GM18517 (cell line): ENCODE results near the gene SIDT2.
"Not testable (repeated sequence)": the region's sequence is repeated elsewhere in the genome, so short reads cannot be mapped to it uniquely, and the experiment has no call there.

Source experiments
- ATAC-seq: cut with Tn5 transposase; IDR thresholded peaks from one replicate; pipeline ENCODE4 v1.9.1; 2021; ENCODE audit warnings: mild to moderate bottlenecking, moderate library complexity; ENCODE audit not compliant: unreplicated experiment

Gene SIDT2

DNA sequence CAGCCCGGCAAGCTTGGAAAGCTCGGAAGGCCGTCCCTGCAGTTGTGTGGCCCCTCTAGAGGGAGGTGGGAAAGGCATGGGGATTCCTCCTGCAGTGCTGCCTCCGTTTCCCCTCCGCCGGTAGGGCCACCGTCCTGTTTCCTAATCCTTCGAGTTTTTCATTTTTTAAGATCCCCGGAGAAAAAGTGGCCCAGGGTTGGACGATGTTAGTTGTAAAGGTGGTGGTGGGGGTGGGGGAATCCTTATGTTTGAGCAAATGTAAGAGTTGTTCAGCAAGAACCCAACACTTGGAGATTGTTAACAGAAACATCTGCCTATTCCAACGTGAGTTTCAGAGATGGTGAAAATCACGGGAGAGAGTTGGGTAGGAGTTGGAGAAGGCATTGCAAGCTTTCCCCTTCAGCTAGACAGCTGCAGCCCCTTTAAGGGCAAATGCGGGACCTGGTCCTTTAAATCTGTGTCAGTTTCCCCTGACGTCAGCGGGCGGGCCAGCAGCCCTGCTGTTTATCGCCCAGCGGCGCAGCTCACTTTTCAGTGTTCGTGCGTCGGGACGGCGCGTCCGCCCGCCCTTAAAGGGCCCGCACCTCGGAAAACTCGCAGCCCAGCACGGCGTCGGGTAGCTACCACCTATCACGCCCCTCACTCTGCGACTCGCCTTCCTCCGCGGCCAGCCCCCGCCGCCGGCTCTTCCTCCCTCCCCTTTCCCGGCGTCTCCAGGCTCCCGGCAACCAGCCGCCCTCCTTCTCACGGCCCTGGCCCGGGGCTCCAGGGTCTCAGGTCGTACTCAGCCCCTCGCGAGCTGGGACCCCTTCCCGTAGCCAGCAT, at the start of gene SIDT2:
Gene SIDT2, plus strand, starts transcription at position 534 of the 825 bp plus-strand sequence. CDS start 521 bp downstream, outside the sequence.
- ATAC-seq: peak; percentile 83

DNA sequence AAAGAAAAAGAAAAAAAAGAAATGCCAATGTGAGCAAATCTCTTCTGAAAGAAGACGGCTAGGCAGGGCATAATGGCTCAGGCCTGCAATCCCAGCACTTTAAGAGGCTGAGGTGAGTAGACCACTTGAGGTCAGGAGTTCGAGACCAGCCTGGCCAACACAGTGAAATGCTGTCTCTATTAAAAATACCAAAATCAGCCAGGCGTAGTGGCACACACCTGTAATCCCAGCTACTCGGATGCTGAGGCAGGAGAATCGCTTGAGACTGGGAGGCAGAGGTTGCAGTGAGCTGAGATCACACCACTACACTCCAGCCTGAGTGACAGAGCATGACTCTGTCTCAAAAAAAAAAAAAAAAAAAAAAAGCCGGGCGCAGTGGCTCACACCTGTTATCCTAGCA, 48.1 kb upstream of the SIDT2 start:
- ATAC-seq: not testable (repeated sequence)

DNA sequence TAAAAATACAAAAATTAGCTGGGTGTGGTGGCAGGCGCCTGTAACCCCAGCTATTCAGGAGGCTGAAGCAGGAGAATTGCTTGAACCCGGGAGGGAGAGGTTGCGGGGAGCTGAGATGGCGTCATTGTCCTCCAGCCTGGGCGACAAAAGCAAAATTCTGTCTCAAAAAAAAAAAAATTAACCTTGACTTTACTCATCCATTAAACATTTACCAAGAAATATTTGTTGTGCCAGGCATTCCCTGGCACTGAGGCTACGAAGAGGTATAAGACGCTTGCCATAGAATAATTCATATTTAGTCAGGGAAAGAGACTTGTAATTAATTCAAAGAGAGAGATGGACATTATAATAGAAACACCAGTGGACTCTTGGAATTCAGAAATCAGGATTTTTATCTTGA, 47.7 kb upstream of the SIDT2 start:
- ATAC-seq: no peak

DNA sequence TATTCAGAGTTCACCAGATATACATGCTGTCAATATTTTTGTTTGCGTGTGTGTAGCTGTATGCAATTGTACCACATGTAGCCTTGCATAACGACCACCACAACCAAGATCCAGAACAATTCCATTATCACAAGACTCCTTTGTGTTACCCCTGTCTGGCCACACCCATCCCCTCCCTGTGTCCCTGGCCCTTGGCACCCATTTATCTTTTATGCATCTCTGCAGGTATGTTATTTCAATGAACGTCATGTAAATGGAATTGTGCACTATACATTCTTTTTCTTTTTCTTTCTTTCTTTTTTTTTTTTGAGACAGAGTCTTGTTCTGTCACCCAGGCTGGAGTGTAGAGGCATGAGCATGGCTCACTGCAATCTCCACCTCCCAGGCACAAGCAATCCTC, 44.1 kb upstream of the SIDT2 start:
- ATAC-seq: no peak

DNA sequence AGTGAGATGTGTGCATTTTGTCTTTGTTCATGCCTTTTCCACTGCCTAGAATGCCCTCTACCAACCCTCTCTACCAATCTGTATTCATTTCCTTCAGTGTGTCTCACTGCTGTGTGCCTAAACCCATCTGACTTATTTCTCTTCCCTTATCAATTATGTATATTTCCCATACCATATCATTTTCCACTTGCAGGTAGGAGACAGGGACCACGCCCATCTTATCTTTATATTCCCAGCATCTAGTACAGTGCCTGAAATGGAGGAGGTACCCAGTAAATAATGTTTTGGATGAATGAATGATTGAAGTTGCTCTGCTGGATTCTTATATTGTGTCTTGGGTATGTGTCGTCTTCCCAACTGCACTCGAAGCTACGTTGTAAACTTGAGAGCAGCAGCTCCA, 43.6 kb upstream of the SIDT2 start:
- not testable (repeated sequence) for ATAC-seq

DNA sequence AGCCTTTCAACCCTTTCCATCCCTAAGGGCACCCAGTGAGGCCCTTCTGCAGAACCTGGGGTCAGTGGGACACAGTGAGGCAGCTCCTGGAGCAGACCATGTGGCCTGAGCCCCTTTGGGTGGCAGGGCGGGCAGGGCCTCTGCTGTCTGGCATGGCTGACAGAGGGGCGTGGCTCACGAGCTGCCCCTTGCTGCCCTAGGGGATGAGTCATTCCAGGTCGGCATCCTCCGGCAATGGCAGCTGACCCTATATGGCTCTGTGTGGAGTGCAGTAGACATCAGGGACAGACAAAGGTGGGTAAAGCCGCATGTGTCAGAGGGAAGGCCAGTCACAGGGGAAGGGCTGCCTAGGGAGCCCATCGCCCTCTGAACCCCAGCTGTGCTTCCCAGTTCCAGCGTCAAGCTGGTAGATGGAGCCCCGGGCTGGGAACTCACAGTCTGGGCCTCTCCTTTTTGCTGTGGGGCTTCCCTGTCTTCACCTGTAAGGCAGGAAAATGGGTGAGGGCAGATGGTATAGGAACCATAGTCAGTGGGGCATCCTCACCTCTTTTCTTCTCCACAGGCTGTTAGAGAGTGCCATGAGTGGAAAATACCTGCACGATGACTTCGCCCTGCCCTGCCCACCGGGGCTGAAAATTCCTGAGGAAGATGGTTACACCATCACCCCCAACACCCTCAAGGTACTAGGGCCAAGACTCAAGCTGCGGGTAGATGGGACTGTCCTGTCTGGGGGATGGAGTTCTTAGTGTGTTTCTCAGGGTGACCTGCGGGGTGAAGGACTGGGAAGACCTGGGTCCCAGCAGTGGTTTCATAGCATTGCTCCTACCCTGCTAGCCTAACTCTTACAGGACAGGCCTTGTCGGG, 41.1 kb upstream of the SIDT2 start:
- not testable (repeated sequence) for ATAC-seq

DNA sequence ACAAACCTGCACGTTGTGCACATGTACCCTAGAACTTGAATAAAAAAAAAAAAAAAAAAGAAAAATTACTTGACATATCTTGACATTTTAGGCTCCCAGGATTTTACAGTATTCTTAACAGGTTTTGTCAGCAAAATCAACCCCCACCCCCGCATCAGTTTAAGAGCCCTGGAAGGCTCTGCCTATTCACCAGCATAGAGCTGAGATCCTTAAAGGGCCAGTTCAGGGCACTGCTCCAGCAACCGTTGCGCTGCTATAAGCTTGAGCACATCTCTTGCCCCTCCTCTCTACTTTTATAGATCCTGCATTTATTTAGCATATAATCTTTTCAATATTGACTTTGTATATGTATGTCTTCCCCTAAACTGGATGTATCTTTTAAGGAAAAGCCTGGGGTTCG, 35.2 kb upstream of the SIDT2 start:
- peak; percentile 6 for ATAC-seq

DNA sequence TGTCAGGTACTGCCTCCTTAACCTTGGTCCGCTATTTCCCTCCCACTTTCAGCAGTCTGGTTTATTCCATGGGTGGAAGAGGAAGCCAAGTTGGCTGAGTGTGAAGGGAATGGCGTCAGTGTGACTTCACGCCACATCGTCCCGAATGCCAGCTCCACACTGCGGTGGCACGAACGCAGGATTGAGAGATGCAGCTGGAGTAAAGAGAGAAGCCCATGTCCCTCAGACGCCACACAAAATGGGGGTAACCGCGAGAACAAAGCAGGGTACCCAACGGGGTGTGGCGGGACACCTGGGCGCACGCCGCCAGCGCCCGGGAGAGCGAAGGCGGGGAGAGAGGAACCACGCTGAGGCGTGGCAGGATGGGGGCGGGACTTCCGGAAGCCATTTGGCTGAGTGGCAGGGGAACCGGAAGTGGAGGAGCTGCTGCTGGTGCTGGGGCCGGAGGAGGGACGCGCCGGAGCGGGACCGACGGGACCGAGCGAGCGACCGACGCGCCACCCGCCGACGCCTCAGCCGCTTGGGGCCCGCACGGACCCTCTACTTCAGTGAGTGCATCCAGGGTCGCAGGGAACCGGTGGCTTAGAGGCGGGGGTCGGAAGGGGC, 34.6 kb upstream of the SIDT2 start, which contains the start of gene PAFAH1B2:
Gene PAFAH1B2, plus strand, starts transcription at position 417 of the 606 bp plus-strand sequence. CDS start 8,161 bp downstream, outside the sequence.
- peak; percentile 94 for ATAC-seq

DNA sequence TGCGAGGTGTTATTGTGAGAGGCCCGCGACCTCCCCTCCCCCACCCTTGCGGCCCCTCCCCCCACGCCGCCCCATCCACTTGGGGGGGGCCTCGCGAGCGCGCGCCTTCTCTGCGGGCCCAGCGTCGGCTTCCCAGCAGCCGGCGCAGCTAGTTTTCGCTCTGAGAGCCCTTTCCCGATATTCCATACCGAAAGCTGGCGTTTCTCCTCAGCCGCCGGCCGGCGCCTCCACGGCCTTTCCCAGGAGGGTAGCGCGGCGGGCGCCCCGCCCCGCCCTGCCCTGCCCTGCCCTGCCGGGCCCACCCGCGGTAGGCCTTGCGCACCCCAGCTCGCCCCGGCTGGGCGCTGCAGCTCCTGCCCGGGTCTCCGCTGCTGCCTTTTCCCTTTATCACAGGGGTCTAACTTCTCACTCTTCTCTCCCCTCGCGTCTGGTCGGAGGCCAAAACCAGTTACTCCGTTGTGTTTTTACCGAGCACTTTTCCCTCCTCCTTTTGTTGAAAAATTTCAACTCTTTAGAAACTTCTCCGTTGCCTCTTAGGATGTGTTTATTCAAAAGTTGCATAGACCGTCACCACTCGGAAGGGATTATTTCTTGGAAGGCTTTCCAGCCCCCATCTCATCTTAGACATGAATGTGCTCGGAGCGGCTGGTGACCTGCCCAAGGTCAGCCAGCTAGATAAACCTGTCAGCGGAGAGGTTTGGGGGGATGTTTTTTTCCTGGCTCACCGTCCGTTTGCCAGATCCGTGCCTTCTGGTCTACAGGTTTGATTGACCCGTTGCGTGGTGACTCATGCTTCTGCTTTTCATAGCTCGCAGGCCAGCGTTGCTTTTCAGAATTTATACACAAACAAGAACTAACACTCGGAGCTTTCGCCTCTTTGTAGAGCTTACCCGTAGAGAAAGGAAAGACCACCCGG, 33.8 kb upstream of the SIDT2 start:
- ATAC-seq: peak; percentile 51

DNA sequence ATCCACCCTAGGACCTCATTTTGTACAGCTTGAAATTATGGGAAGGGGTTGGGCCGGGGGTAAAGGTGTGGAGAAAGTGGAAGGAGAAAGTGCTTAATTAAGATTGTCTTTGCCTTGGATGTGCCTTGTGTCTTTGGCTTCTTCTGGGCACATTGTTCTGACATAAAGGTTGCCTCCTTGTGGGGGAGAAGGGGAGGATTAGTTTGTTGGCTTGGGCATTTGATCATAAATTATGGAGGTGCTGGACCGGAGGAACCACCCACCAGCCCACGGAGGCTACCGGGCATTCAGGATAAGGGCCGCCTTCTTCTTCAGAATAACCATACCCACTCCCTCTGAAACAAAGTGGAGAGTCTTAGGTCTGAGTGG, 33.2 kb upstream of the SIDT2 start:
- ATAC-seq: no peak

DNA sequence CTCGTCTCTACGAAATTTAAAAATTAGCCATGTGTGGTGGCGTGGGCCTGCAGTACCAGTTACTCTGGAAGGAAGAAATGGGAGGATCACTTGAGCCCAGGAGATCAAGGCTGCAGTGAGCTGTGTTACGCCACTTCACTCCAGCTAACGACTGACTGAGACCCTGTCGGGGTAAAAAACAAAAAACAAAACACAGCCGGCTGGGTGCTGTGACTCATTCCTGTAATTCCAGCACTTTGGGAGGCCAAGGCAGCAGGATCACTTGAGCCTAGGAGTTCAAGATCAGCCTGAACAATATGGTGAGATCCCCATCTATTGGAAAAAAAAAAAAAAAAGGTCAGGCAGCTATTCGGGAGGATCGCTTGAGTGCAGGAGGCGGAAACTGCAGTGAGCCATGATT, 32.0 kb upstream of the SIDT2 start:
- no peak for ATAC-seq

DNA sequence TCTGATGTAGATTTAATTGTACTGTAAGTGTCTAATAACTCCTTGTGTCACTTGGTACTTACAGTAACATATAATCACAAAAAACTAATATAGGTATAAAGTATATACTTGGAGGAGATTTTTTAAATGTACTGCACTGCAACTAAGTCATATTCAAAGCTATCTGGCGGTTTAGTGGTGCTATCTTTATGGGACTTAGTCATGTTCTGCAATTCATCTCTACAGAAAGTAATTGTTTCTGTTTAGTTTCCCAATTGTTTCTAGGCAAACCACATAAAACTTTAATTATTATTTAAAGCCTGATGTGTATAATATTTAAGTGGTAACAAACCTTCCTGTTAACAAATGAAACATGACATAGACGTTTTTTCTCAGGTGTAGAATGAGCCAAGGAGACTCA, 26.5 kb upstream of the SIDT2 start:
- ATAC-seq: no peak

DNA sequence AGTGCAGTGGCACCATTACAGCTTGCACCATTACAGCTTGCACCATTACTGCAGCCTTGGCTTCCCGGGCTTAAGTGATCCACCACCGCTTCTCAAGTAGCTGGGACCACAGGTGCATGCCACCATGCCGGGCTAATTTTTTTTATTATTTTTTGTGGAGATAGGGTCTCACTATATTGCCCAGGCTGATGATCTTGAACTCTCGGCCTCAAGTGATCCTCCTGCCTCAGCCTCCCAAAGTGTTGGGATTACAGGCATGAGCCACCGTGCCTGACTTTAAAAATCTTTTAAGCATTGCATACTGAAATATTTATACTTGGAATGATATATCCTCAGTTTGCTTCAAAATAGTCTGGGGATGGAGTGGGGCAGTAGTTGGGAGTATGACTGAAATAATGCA, 24.1 kb upstream of the SIDT2 start:
- no peak for ATAC-seq

DNA sequence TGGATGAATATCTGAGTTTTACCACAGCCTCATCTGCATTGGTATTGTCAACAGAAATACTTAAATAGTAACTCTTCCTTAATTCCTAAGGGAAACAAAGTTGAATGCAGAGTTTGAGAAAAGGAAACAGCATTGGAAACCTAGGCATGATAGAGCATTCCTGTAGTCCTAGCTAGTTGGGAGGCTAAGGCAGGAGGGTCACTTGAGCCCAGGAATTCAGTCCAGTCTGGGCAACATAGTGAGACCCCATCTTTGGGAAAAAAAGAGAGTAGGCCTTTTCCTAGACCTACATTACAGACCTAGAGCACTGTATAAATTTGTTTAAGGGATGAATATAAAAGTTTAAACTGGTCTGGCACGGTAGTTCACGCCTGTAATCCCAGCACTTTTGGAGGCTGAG, 21.0 kb upstream of the SIDT2 start:
- ATAC-seq: no peak

DNA sequence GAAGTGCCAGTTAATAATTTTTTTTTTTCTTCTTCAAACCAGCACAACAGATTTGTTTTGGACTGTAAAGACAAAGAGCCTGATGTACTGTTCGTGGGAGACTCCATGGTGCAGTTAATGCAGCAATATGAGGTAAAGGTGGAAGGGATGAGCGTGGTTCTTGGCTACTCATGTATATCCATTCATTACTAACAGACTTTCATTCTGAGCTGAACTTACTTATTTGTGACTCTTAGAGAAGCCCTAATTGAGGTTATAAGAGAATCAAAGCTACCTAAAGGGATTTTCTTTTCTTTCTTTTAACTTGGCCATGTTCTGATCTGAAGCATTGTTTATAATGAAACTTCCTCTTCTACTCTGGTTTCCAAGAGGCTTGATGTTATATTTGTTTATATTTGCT, 18.7 kb upstream of the SIDT2 start:
- no peak for ATAC-seq

DNA sequence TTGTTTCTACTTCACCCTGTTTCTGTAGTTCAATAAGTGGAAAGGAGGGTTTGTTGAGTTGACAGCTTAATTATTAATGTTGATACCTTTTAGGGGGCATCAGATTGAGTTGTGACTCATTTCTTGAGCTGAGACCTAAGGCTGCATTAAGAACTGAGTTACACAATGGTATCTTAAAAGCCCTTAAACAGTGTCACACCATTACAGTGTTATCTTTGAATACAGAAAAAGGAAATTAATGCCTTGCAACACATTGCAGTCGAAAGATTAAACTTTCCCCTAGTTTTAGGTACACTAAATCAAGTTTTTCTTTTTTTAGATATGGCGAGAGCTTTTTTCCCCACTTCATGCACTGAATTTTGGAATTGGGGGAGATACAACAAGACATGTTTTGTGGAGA, 17.7 kb upstream of the SIDT2 start:
- peak; percentile 53 for ATAC-seq

DNA sequence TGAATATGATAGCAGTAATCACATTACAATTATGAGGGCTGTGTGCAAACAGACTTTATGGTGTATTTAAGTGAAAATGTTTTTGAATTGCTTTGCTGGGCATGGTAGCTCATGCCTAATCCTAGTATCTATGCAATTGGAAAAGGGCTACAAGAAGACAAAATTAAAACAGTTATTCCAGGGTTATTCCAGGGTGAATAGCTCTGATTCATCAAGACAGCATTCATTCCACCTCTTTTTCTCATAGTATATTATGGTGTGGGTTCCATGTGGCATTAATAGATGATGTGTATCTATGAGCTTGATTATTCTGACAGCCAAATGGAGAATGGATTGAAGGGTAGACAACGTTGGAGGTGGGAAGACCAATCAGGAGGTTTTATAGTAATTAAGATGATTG, 12.1 kb upstream of the SIDT2 start:
- ATAC-seq: no peak

DNA sequence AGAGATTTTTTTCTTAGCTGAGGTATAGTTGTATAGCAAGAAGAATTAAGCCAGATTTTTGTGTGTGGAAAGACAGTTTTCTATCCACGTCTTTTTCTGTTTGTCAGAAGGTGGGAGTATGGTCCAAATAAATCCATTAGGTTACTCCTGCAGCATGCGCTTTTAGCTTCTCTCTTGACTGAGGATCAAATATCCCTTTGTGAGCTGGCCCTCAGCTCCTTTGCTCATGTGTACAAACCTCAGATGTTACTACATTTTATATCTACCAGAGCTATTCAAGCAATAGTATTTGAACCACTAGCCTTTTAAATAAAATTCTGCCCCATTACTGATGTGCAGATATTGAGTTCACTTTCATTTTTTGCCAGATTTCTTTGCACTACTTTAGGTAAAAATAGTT, 8.8 kb upstream of the SIDT2 start:
- no peak for ATAC-seq

DNA sequence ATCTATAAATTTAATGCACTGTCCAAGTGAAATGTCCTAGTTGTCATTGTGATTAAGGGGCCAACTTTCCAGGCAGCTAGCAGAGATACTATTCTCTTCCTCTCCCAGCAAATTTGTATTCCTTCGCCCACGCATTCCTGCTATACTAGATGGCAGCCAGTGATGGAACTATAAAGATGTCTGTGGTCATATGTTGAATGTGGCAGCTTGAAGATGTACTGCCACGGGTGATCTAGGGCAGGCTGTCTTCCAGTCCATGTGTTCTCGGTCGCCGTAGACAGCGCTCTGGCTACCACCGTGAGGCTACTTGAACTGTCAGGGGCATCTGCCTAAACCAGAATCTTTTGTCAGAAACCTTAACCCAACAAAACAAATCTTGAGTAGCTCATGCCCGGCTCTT, 8.3 kb upstream of the SIDT2 start:
- no peak for ATAC-seq

DNA sequence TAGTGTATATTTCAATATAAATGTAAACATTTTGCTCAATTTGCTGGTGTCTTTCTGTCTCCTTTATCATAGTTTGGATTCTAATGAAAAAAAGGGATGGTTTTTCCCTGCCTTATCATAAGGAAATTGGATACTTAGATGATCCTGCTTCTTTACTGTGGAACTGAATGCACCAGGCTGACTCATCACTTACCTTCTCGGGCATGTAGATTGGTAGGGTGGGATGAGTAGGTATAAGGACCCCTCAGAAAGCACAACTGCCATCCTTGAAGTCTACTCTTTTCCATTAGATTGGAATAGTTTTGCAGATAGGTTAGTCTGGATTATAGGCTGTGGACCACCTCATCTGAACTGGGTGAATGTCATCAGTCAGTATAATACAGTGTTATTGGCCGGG, 7.5 kb upstream of the SIDT2 start:
- ATAC-seq: no peak
